Activated CD4-positive, alpha-beta T cell treated with anti-CD3 and anti-CD28 coated beads, Interleukin-2, amount 10 ng/mL, durations not matched to agents 7 days and 5 days (primary cell): Measurements from ENCODE around the gene OTOP2. TPM values are rescaled to one million over a fixed set of nuclear protein-coding genes. Genes with fewer than 3 reads are reported as not detected.

ENCODE experiments used
- CTCF ChIA-PET: fragments of 350-600 bp; sonication (Branson Sonifier 250); formaldehyde crosslinking; loops from one replicate; lab custom pipeline; 2021; ENCODE audit warnings: antibody characterized with exemption; lab: Charles Lee
- POLR2A ChIA-PET: fragments of 350-600 bp; sonication (Branson Sonifier 250); formaldehyde crosslinking; loops from one replicate; lab custom pipeline; 2021; ENCODE audit warnings: antibody characterized with exemption; lab: Charles Lee
- DNase-seq: peaks from one replicate; pipeline ENCODE4 v3.0.0-alpha.2; 2020
- H3K27ac Mint-ChIP-seq: one replicate; pipeline ENCODE4 v1.8.0; 2021; ENCODE audit warnings: mild to moderate bottlenecking, moderate library complexity, mixed read lengths
- H3K27me3 Mint-ChIP-seq: one replicate; pipeline ENCODE4 v1.8.0; 2021; ENCODE audit warnings: mixed read lengths
- H3K36me3 Mint-ChIP-seq: one replicate; pipeline ENCODE4 v1.8.0; 2021; ENCODE audit warnings: low read depth, mixed read lengths
- H3K4me1 Mint-ChIP-seq: one replicate; pipeline ENCODE4 v1.8.0; 2021; ENCODE audit warnings: mixed read lengths
- H3K4me3 Mint-ChIP-seq: one replicate; pipeline ENCODE4 v1.8.0; 2021; ENCODE audit warnings: mild to moderate bottlenecking, moderate library complexity, mixed read lengths
- H3K9me3 Mint-ChIP-seq: one replicate; pipeline ENCODE4 v1.8.0; 2021; ENCODE audit warnings: mixed read lengths
- total RNA-seq, 2 experiments: library from RNA; stranded (reverse); gene quantifications; one replicate each; pipeline ENCODE4 v1.2.3, GENCODE V29; 2021

Gene OTOP2
- total RNA-seq, 2 experiments from 2014 or later, result not detected

- ChIA-PET CTCF (interaction anchor here (1.3 kb wide), 1 partner anchor 36 kb away, joined by 3 read pairs; no protein-coding TSS in a partner anchor), POLR2A (no interaction called here)
- Mint-ChIP-seq H3K9me3 (no peaks in the 10 kb centered on the region), H3K4me3 (no peak overlapping the region), H3K27me3 (peaks cover 59% of the 10 kb centered on the region), H3K4me1 (no peaks in the 10 kb centered on the region), H3K36me3 (no peaks in the 10 kb centered on the region), H3K27ac (no peak overlapping the region)
- no peak for DNase-seq
Observed at GRCh38 chr17:74921769-74922168, 2.3 kb upstream of the OTOP2 start.

- H3K4me3 Mint-ChIP-seq, result no peak overlapping the region
- H3K27me3 Mint-ChIP-seq, result peaks cover 60% of the 10 kb centered on the region
- CTCF ChIA-PET, result interaction anchor here (2.1 to 4.7 kb wide), 2 partner anchors 11 to 38 kb away, joined by 8 to 27 read pairs; no protein-coding TSS in a partner anchor
Observed at GRCh38 chr17:74922172-74922571, 1.9 kb upstream of the OTOP2 start.

GRCh38 chr17:74922694-74923537 is 1.2 kb upstream of the OTOP2 start, which contains the start of gene USH1G:
TSS of gene USH1G (minus strand) at chr17:74923255. CDS start at chr17:74923073, 182 bp downstream.
- no peaks in the 10 kb centered on the region for H3K36me3 Mint-ChIP-seq
- ChIA-PET CTCF (interaction anchor here (0.6 to 4.7 kb wide), 9 partner anchors 10 to 199 kb away, joined by 3 to 27 read pairs (median 3); partner anchors contain the start of genes FDXR and MRPL58), POLR2A (no interaction called here)
- DNase-seq, result no peak
- H3K27me3 Mint-ChIP-seq, result peaks cover 63% of the 10 kb centered on the region
- H3K4me3 Mint-ChIP-seq, result no peak within 1 kb of the TSS
- H3K9me3 Mint-ChIP-seq, result no peaks in the 10 kb centered on the region
- H3K27ac Mint-ChIP-seq, result no peak within 1 kb of the TSS
- H3K4me1 Mint-ChIP-seq, result no peaks in the 10 kb centered on the region

More at GRCh38 chr17:74922172-74922571, 1.9 kb upstream of the OTOP2 start:
- DNase-seq, result no peak
- H3K27ac Mint-ChIP-seq, result no peak overlapping the region
- H3K9me3 Mint-ChIP-seq, result no peaks in the 10 kb centered on the region
- H3K36me3 Mint-ChIP-seq, result no peaks in the 10 kb centered on the region
- H3K4me1 Mint-ChIP-seq, result no peaks in the 10 kb centered on the region
- POLR2A ChIA-PET, result no interaction called here

GRCh38 chr17:74923538-74924249 is 379 bp upstream of the OTOP2 start:
- peak; percentile 71 for DNase-seq
- Mint-ChIP-seq H3K27me3 (peaks cover 68% of the 10 kb centered on the region), H3K4me1 (no peaks in the 10 kb centered on the region), H3K36me3 (no peaks in the 10 kb centered on the region), H3K4me3 (no peak overlapping the region), H3K27ac (no peak overlapping the region), H3K9me3 (no peaks in the 10 kb centered on the region)
- CTCF ChIA-PET, result interaction anchor here (0.6 to 4.7 kb wide), 9 partner anchors 9 to 278 kb away, joined by 3 to 27 read pairs (median 3); partner anchors contain the start of genes FDXR and MRPL58
- POLR2A ChIA-PET, result no interaction called here

- H3K4me1 Mint-ChIP-seq, result no peaks in the 10 kb centered on the region
- no peak overlapping the region for H3K27ac Mint-ChIP-seq
- peaks cover 69% of the 10 kb centered on the region for H3K27me3 Mint-ChIP-seq
- H3K36me3 Mint-ChIP-seq, result no peaks in the 10 kb centered on the region
- H3K4me3 Mint-ChIP-seq, result no peak overlapping the region
- CTCF ChIA-PET, result interaction anchor here (1.0 to 4.7 kb wide), 3 partner anchors 12 to 35 kb away, joined by 3 to 27 read pairs (median 4); no protein-coding TSS in a partner anchor
- DNase-seq, result no peak
- POLR2A ChIA-PET, result no interaction called here
- H3K9me3 Mint-ChIP-seq, result no peaks in the 10 kb centered on the region
Observed at GRCh38 chr17:74925242-74925641, 1.2 kb downstream of the OTOP2 start.

- H3K27me3 Mint-ChIP-seq, result peaks cover 74% of the 10 kb centered on the region
- CTCF ChIA-PET, result no interaction called here
- POLR2A ChIA-PET, result no interaction called here
Observed at GRCh38 chr17:74928786-74929185, 4.7 kb downstream of the OTOP2 start.

GRCh38 chr17:74930535-74931036 is 6.5 kb downstream of the OTOP2 start:
- H3K27me3 Mint-ChIP-seq, result peaks cover 71% of the 10 kb centered on the region
- ChIA-PET POLR2A (no interaction called here), CTCF (interaction anchor here (0.9 kb wide), 1 partner anchor 241 kb away, joined by 7 read pairs; no protein-coding TSS in a partner anchor)
- no peaks in the 10 kb centered on the region for H3K4me1 Mint-ChIP-seq
- H3K4me3 Mint-ChIP-seq, result no peak overlapping the region
- H3K9me3 Mint-ChIP-seq, result no peaks in the 10 kb centered on the region
- no peaks in the 10 kb centered on the region for H3K36me3 Mint-ChIP-seq
- no peak overlapping the region for H3K27ac Mint-ChIP-seq
- DNase-seq, result no peak

More at GRCh38 chr17:74928786-74929185, 4.7 kb downstream of the OTOP2 start:
- no peak for DNase-seq
- Mint-ChIP-seq H3K36me3 (no peaks in the 10 kb centered on the region), H3K4me1 (no peaks in the 10 kb centered on the region), H3K4me3 (no peak overlapping the region), H3K9me3 (no peaks in the 10 kb centered on the region), H3K27ac (no peak overlapping the region)

GRCh38 chr17:74935048-74935447 is 11.0 kb downstream of the OTOP2 start:
- peaks cover 77% of the 10 kb centered on the region for H3K27me3 Mint-ChIP-seq
- no peaks in the 10 kb centered on the region for H3K36me3 Mint-ChIP-seq
- no peak overlapping the region for H3K4me3 Mint-ChIP-seq
- ChIA-PET CTCF (interaction anchor here (0.6 kb wide), 1 partner anchor 348 kb away, joined by 3 read pairs; no protein-coding TSS in a partner anchor), POLR2A (no interaction called here)
- DNase-seq, result no peak
- no peaks in the 10 kb centered on the region for H3K9me3 Mint-ChIP-seq
- peaks cover 2% of the 10 kb centered on the region for H3K4me1 Mint-ChIP-seq
- H3K27ac Mint-ChIP-seq, result no peak overlapping the region

- DNase-seq, result no peak
- Mint-ChIP-seq H3K36me3 (no peaks in the 10 kb centered on the region), H3K9me3 (no peaks in the 10 kb centered on the region), H3K27me3 (peaks cover 73% of the 10 kb centered on the region), H3K4me1 (peaks cover 2% of the 10 kb centered on the region), H3K4me3 (no peak within 1 kb of the TSS), H3K27ac (no peak within 1 kb of the TSS)
- ChIA-PET POLR2A (no interaction called here), CTCF (no interaction called here)
Observed at GRCh38 chr17:74935585-74936469, 11.8 kb downstream of the OTOP2 start, which contains the start of gene OTOP3. TSS of gene OTOP3 (plus strand) at chr17:74935898. CDS start at chr17:74935922, 24 bp downstream.

GRCh38 chr17:74936470-74936799 is 12.4 kb downstream of the OTOP2 start:
- Mint-ChIP-seq H3K27me3 (peaks cover 70% of the 10 kb centered on the region), H3K4me3 (no peak overlapping the region), H3K36me3 (no peaks in the 10 kb centered on the region), H3K27ac (no peak overlapping the region), H3K4me1 (peaks cover 2% of the 10 kb centered on the region), H3K9me3 (no peaks in the 10 kb centered on the region)
- no peak for DNase-seq
- ChIA-PET CTCF (no interaction called here), POLR2A (no interaction called here)

GRCh38 chr17:74937064-74938051 is 13.3 kb downstream of the OTOP2 start:
- Mint-ChIP-seq H3K4me3 (no peak overlapping the region), H3K27ac (no peak overlapping the region), H3K9me3 (no peaks in the 10 kb centered on the region), H3K27me3 (peaks cover 65% of the 10 kb centered on the region), H3K4me1 (peaks cover 2% of the 10 kb centered on the region), H3K36me3 (no peaks in the 10 kb centered on the region)
- CTCF ChIA-PET, result interaction anchor here (0.6 kb wide), 1 partner anchor 831 kb away, joined by 3 read pairs; no protein-coding TSS in a partner anchor
- POLR2A ChIA-PET, result interaction anchor here (0.6 kb wide), 1 partner anchor 20 kb away, joined by 3 read pairs; no protein-coding TSS in a partner anchor
- DNase-seq, result no peak
